ENCODE results near the gene C11orf21.
"Not testable (repeated sequence)": the region's sequence is repeated elsewhere in the genome, so short reads cannot be mapped to it uniquely, and the experiment has no call there.

C11orf21 gene

DNA sequence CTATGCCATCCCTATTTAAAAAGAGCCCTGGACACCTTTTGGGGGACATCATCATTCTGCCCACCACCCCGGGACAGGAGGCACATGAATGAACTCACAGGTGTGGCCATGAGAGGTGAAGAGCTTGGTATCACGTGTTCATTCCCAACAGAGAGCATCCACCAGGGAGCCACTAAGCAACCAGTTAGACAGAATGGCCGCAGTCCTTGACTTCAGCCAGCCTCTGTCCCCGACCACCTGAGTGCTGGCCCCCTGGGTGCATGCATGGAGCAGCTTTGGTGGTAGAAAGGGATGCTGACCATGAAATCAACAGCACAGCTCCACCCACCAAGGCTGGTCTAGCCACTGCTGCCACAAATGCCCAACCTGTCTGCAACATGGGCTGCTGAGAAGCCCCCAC lies 44.3 kb upstream of the C11orf21 start:
- Histone ChIP-seq H3K27ac (no peak overlapping the region), H3K4me2 (ENCODE audit: low read length) (no peak overlapping the region), H2AFZ (no peak overlapping the region), H3K27me3 (ENCODE audit: control insufficient read depth, insufficient read depth, low read length) (no peaks in the 10 kb centered on the region), H3K9ac (no peak overlapping the region), H3K4me1 (no peaks in the 10 kb centered on the region), H3K9me3 (ENCODE audit: control insufficient read depth, low read length) (no peaks in the 10 kb centered on the region), H3K36me3 (ENCODE audit: control insufficient read depth, insufficient read depth, low read length) (no peaks in the 10 kb centered on the region), H3K4me3 (ENCODE audit: low read depth, low read length) (no peak overlapping the region), H3K79me2 (no peaks in the 10 kb centered on the region)
- TF ChIP-seq, protein P1, sequence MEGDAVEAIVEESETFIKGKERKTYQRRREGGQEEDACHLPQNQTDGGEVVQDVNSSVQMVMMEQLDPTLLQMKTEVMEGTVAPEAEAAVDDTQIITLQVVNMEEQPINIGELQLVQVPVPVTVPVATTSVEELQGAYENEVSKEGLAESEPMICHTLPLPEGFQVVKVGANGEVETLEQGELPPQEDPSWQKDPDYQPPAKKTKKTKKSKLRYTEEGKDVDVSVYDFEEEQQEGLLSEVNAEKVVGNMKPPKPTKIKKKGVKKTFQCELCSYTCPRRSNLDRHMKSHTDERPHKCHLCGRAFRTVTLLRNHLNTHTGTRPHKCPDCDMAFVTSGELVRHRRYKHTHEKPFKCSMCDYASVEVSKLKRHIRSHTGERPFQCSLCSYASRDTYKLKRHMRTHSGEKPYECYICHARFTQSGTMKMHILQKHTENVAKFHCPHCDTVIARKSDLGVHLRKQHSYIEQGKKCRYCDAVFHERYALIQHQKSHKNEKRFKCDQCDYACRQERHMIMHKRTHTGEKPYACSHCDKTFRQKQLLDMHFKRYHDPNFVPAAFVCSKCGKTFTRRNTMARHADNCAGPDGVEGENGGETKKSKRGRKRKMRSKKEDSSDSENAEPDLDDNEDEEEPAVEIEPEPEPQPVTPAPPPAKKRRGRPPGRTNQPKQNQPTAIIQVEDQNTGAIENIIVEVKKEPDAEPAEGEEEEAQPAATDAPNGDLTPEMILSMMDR (IDR thresholded peaks at IDR 0.05): no peak

- Histone ChIP-seq H3K4me3 (ENCODE audit: low read depth, low read length) (no peak overlapping the region), H3K27me3 (ENCODE audit: control insufficient read depth, insufficient read depth, low read length) (no peaks in the 10 kb centered on the region), H3K36me3 (ENCODE audit: control insufficient read depth, insufficient read depth, low read length) (no peaks in the 10 kb centered on the region), H2AFZ (no peak overlapping the region), H3K9me3 (ENCODE audit: control insufficient read depth, low read length) (no peaks in the 10 kb centered on the region), H3K79me2 (no peaks in the 10 kb centered on the region), H3K4me1 (no peaks in the 10 kb centered on the region), H3K27ac (no peak overlapping the region), H3K9ac (no peak overlapping the region), H3K4me2 (ENCODE audit: low read length) (no peak overlapping the region)
- TF ChIP-seq, protein P1 (IDR thresholded peaks at IDR 0.05): no peak
Measured at GRCh38 chr11:2345050-2345449, 43.3 kb upstream of the C11orf21 start.

- Histone ChIP-seq H3K4me1 (no peaks in the 10 kb centered on the region), H3K9me3 (ENCODE audit: control insufficient read depth, low read length) (no peaks in the 10 kb centered on the region)
- TF ChIP-seq, protein P1 (IDR thresholded peaks at IDR 0.05): no peak
Measured at GRCh38 chr11:2343502-2343901, 41.8 kb upstream of the C11orf21 start.

GRCh38 chr11:2342981-2343380 lies 41.3 kb upstream of the C11orf21 start:
- no peak overlapping the region for H3K4me3 ChIP-seq (ENCODE audit: low read depth, low read length)
- no peaks in the 10 kb centered on the region for H3K79me2 ChIP-seq
- no peaks in the 10 kb centered on the region for H3K9me3 ChIP-seq (ENCODE audit: control insufficient read depth, low read length)
- H3K4me1 ChIP-seq: no peaks in the 10 kb centered on the region
- H3K27ac ChIP-seq: no peak overlapping the region
- H3K27me3 ChIP-seq (ENCODE audit: control insufficient read depth, insufficient read depth, low read length): no peaks in the 10 kb centered on the region
- H3K4me2 ChIP-seq (ENCODE audit: low read length): no peak overlapping the region
- H3K9ac ChIP-seq: no peak overlapping the region
- no peak overlapping the region for H2AFZ ChIP-seq
- no peaks in the 10 kb centered on the region for H3K36me3 ChIP-seq (ENCODE audit: control insufficient read depth, insufficient read depth, low read length)
- TF ChIP-seq, protein P1 (IDR thresholded peaks at IDR 0.05): no peak

More at GRCh38 chr11:2343502-2343901, 41.8 kb upstream of the C11orf21 start:
- no peaks in the 10 kb centered on the region for H3K79me2 ChIP-seq
- H3K36me3 ChIP-seq (ENCODE audit: control insufficient read depth, insufficient read depth, low read length): no peaks in the 10 kb centered on the region
- H3K4me3 ChIP-seq (ENCODE audit: low read depth, low read length): no peak overlapping the region
- no peak overlapping the region for H2AFZ ChIP-seq
- no peak overlapping the region for H3K9ac ChIP-seq
- no peak overlapping the region for H3K4me2 ChIP-seq (ENCODE audit: low read length)
- H3K27ac ChIP-seq: no peak overlapping the region
- no peaks in the 10 kb centered on the region for H3K27me3 ChIP-seq (ENCODE audit: control insufficient read depth, insufficient read depth, low read length)

DNA sequence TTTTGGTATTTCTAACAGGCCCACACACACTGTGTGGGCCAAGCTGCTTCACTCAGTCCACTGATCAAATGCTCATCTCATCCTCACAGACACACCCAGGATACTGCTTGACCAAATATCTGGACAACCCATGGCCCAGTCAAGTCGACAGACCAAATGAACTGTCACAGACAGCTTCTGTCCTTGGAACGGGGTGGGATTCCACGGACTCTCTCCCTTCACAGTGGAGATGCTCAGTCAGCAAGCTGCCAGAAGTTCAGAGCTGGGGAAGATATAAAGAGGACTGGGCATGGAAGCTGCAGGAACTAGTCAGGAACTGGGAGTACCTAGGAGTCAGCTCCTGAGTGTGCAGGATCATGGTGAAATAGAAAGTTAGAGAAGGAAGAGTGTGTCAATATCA lies 40.8 kb upstream of the C11orf21 start:
- Histone ChIP-seq H3K4me3 (ENCODE audit: low read depth, low read length) (no peak overlapping the region), H3K9me3 (ENCODE audit: control insufficient read depth, low read length) (no peaks in the 10 kb centered on the region), H3K9ac (no peak overlapping the region), H3K4me2 (ENCODE audit: low read length) (no peak overlapping the region), H3K4me1 (no peaks in the 10 kb centered on the region), H3K27me3 (ENCODE audit: control insufficient read depth, insufficient read depth, low read length) (no peaks in the 10 kb centered on the region), H3K27ac (no peak overlapping the region), H2AFZ (no peak overlapping the region), H3K36me3 (ENCODE audit: control insufficient read depth, insufficient read depth, low read length) (no peaks in the 10 kb centered on the region), H3K79me2 (no peaks in the 10 kb centered on the region)
- TF ChIP-seq, protein P1 (IDR thresholded peaks at IDR 0.05): no peak

GRCh38 chr11:2338760-2339159 lies 37.0 kb upstream of the C11orf21 start:
- not testable (repeated sequence) for H3K27me3 ChIP-seq (ENCODE audit: control insufficient read depth, insufficient read depth, low read length); H3K27ac ChIP-seq; H3K36me3 ChIP-seq (ENCODE audit: control insufficient read depth, insufficient read depth, low read length); H2AFZ ChIP-seq; H3K79me2 ChIP-seq; H3K4me1 ChIP-seq; H3K9ac ChIP-seq; H3K4me3 ChIP-seq (ENCODE audit: low read depth, low read length); H3K9me3 ChIP-seq (ENCODE audit: control insufficient read depth, low read length); H3K4me2 ChIP-seq (ENCODE audit: low read length)

GRCh38 chr11:2335286-2335685 lies 33.6 kb upstream of the C11orf21 start:
- not testable (repeated sequence) for H3K79me2 ChIP-seq, H3K27ac ChIP-seq

More at GRCh38 chr11:2335286-2335685, 33.6 kb upstream of the C11orf21 start:
- not testable (repeated sequence) for H3K9me3 ChIP-seq (ENCODE audit: control insufficient read depth, low read length); H3K9ac ChIP-seq; H3K27me3 ChIP-seq (ENCODE audit: control insufficient read depth, insufficient read depth, low read length); H3K4me2 ChIP-seq (ENCODE audit: low read length); H3K36me3 ChIP-seq (ENCODE audit: control insufficient read depth, insufficient read depth, low read length); H2AFZ ChIP-seq; H3K4me1 ChIP-seq; H3K4me3 ChIP-seq (ENCODE audit: low read depth, low read length)
